Dendritic cell treated with granulocyte-macrophage colony-stimulating factor and Interleukin-4, amounts not matched to agents 40 ng/mL and 50 ng/mL, for 4 days (primary cell): ENCODE data around the gene KIF3A.

Source experiments
- H3K27ac Mint-ChIP-seq: one replicate; pipeline ENCODE4 v1.8.0; 2022; ENCODE audit warnings: mild to moderate bottlenecking, mixed read lengths
- H3K27me3 Mint-ChIP-seq: one replicate; pipeline ENCODE4 v1.8.0; 2022; ENCODE audit warnings: mild to moderate bottlenecking, mixed read lengths
- H3K36me3 Mint-ChIP-seq: one replicate; pipeline ENCODE4 v1.8.0; 2022; ENCODE audit warnings: low read depth, mixed read lengths
- H3K4me1 Mint-ChIP-seq: one replicate; pipeline ENCODE4 v1.8.0; 2022; ENCODE audit warnings: low read depth, mixed read lengths
- H3K4me3 Mint-ChIP-seq: one replicate; pipeline ENCODE4 v1.8.0; 2022; ENCODE audit warnings: mild to moderate bottlenecking, moderate library complexity, mixed read lengths
- H3K9me3 Mint-ChIP-seq: one replicate; pipeline ENCODE4 v1.8.0; 2022; ENCODE audit warnings: mixed read lengths
- intact Hi-C: fragments of 100-400 bp; cut with micrococcal nuclease; formaldehyde crosslinking; loops from one replicate; pipeline ENCODE4 v1.15.0; 2022

The KIF3A gene

GRCh38 chr5:132690156-132690555 lies 47.2 kb downstream of the KIF3A start:
- peaks cover 18% of the 10 kb centered on the region for H3K4me1 Mint-ChIP-seq
- no peak overlapping the region for H3K4me3 Mint-ChIP-seq
- no peaks in the 10 kb centered on the region for H3K9me3 Mint-ChIP-seq
- intact Hi-C loops: no loop called here
- H3K27me3 Mint-ChIP-seq: no peaks in the 10 kb centered on the region
- H3K27ac Mint-ChIP-seq: no peak overlapping the region
- H3K36me3 Mint-ChIP-seq: no peaks in the 10 kb centered on the region

GRCh38 chr5:132689513-132689912 lies 47.8 kb downstream of the KIF3A start:
- no peak overlapping the region for H3K4me3 Mint-ChIP-seq
- no peaks in the 10 kb centered on the region for H3K36me3 Mint-ChIP-seq
- intact Hi-C loops: no loop called here
- no peaks in the 10 kb centered on the region for H3K9me3 Mint-ChIP-seq
- no peaks in the 10 kb centered on the region for H3K27me3 Mint-ChIP-seq
- H3K27ac Mint-ChIP-seq: no peak overlapping the region
- H3K4me1 Mint-ChIP-seq: peaks cover 18% of the 10 kb centered on the region

- intact Hi-C loops: no loop called here
- peaks cover 18% of the 10 kb centered on the region for H3K4me1 Mint-ChIP-seq
- no peaks in the 10 kb centered on the region for H3K9me3 Mint-ChIP-seq
- no peaks in the 10 kb centered on the region for H3K27me3 Mint-ChIP-seq
- H3K4me3 Mint-ChIP-seq: no peak overlapping the region
- no peaks in the 10 kb centered on the region for H3K36me3 Mint-ChIP-seq
- H3K27ac Mint-ChIP-seq: no peak overlapping the region
Measured at GRCh38 chr5:132688536-132689339, 48.6 kb downstream of the KIF3A start.

- H3K27me3 Mint-ChIP-seq: no peaks in the 10 kb centered on the region
- peaks cover 18% of the 10 kb centered on the region for H3K4me1 Mint-ChIP-seq
- no peaks in the 10 kb centered on the region for H3K9me3 Mint-ChIP-seq
- no peak overlapping the region for H3K4me3 Mint-ChIP-seq
- no peaks in the 10 kb centered on the region for H3K36me3 Mint-ChIP-seq
- H3K27ac Mint-ChIP-seq: no peak overlapping the region
- intact Hi-C loops: no loop called here
Measured at GRCh38 chr5:132687995-132688394, 49.4 kb downstream of the KIF3A start.

GRCh38 chr5:132686193-132686592 lies 51.2 kb downstream of the KIF3A start:
- Mint-ChIP-seq H3K4me3 (no peak overlapping the region), H3K9me3 (no peaks in the 10 kb centered on the region), H3K27ac (no peak overlapping the region), H3K4me1 (peaks cover 18% of the 10 kb centered on the region), H3K27me3 (no peaks in the 10 kb centered on the region), H3K36me3 (no peaks in the 10 kb centered on the region)
- intact Hi-C loops: no loop called here

GRCh38 chr5:132684922-132685720 lies 52.2 kb downstream of the KIF3A start:
- Mint-ChIP-seq H3K4me1 (peaks cover 18% of the 10 kb centered on the region), H3K36me3 (no peaks in the 10 kb centered on the region), H3K4me3 (no peak overlapping the region), H3K27ac (no peak overlapping the region), H3K9me3 (no peaks in the 10 kb centered on the region), H3K27me3 (no peaks in the 10 kb centered on the region)
- intact Hi-C loops: no loop called here

- Mint-ChIP-seq H3K4me3 (no peak overlapping the region), H3K4me1 (peaks cover 17% of the 10 kb centered on the region), H3K36me3 (no peaks in the 10 kb centered on the region), H3K9me3 (no peaks in the 10 kb centered on the region), H3K27ac (no peak overlapping the region), H3K27me3 (no peaks in the 10 kb centered on the region)
- intact Hi-C loops: no loop called here
Measured at GRCh38 chr5:132684491-132684890, 52.9 kb downstream of the KIF3A start.

- H3K4me1 Mint-ChIP-seq: no peaks in the 10 kb centered on the region
- intact Hi-C loops: no loop called here
- no peaks in the 10 kb centered on the region for H3K36me3 Mint-ChIP-seq
- H3K4me3 Mint-ChIP-seq: no peak overlapping the region
- no peaks in the 10 kb centered on the region for H3K9me3 Mint-ChIP-seq
- no peaks in the 10 kb centered on the region for H3K27me3 Mint-ChIP-seq
- no peak overlapping the region for H3K27ac Mint-ChIP-seq
Measured at GRCh38 chr5:132681983-132682382, 55.4 kb downstream of the KIF3A start.

- intact Hi-C loops: no loop called here
- H3K4me1 Mint-ChIP-seq: no peaks in the 10 kb centered on the region
- H3K9me3 Mint-ChIP-seq: no peaks in the 10 kb centered on the region
- no peaks in the 10 kb centered on the region for H3K36me3 Mint-ChIP-seq
- H3K27me3 Mint-ChIP-seq: no peaks in the 10 kb centered on the region
- H3K27ac Mint-ChIP-seq: no peak overlapping the region
- no peak overlapping the region for H3K4me3 Mint-ChIP-seq
Measured at GRCh38 chr5:132681476-132681831, 55.9 kb downstream of the KIF3A start.

GRCh38 chr5:132680780-132681475 lies 56.4 kb downstream of the KIF3A start:
- Mint-ChIP-seq H3K4me3 (no peak overlapping the region), H3K4me1 (no peaks in the 10 kb centered on the region), H3K9me3 (no peaks in the 10 kb centered on the region), H3K36me3 (no peaks in the 10 kb centered on the region), H3K27me3 (no peaks in the 10 kb centered on the region), H3K27ac (no peak overlapping the region)
- intact Hi-C loops: no loop called here

- Mint-ChIP-seq H3K4me3 (no peak overlapping the region), H3K27me3 (no peaks in the 10 kb centered on the region), H3K36me3 (no peaks in the 10 kb centered on the region), H3K4me1 (no peaks in the 10 kb centered on the region), H3K27ac (no peak overlapping the region), H3K9me3 (no peaks in the 10 kb centered on the region)
- intact Hi-C loops: no loop called here
Measured at GRCh38 chr5:132679717-132680380, 57.5 kb downstream of the KIF3A start.

- H3K4me1 Mint-ChIP-seq: no peaks in the 10 kb centered on the region
- no peaks in the 10 kb centered on the region for H3K36me3 Mint-ChIP-seq
- intact Hi-C loops: no loop called here
- H3K27me3 Mint-ChIP-seq: no peaks in the 10 kb centered on the region
- H3K4me3 Mint-ChIP-seq: no peak overlapping the region
- no peaks in the 10 kb centered on the region for H3K9me3 Mint-ChIP-seq
- H3K27ac Mint-ChIP-seq: no peak overlapping the region
Measured at GRCh38 chr5:132679166-132679565, 58.2 kb downstream of the KIF3A start.

- Mint-ChIP-seq H3K27me3 (no peaks in the 10 kb centered on the region), H3K27ac (no peak overlapping the region), H3K4me3 (no peak overlapping the region), H3K36me3 (no peaks in the 10 kb centered on the region), H3K4me1 (no peaks in the 10 kb centered on the region), H3K9me3 (no peaks in the 10 kb centered on the region)
- intact Hi-C loops: no loop called here
Measured at GRCh38 chr5:132678735-132679134, 58.6 kb downstream of the KIF3A start.
